Neural cell (in vitro differentiated cells): ENCODE data around the gene ALDH3A2. TPM values are rescaled to one million over a fixed set of nuclear protein-coding genes. Genes with fewer than 3 reads are reported as not detected.

ENCODE experiments used
- H2AFZ ChIP-seq: fragments of 200-600, 300-800 bp; sonication (generic), shearing (Covaris generic); 2 replicates; pipeline ENCODE4 v1.6.0; 2014; ENCODE audit warnings: low read depth, mild to moderate bottlenecking, antibody characterized with exemption, low read length, moderate library complexity
- H3F3A ChIP-seq: fragments of 200-600 bp; shearing (Covaris generic); 2 replicates; pipeline ENCODE4 v1.6.1; 2016; ENCODE audit warnings: mild to moderate bottlenecking, moderate library complexity, mixed read lengths, antibody characterized with exemption, low read length; ENCODE audit not compliant: insufficient read depth, poor library complexity, severe bottlenecking
- H3K27ac ChIP-seq: fragments of 200-600, 300-800 bp; sonication (generic), shearing (Covaris generic); 2 replicates; pipeline ENCODE4 v1.5.1; 2014; ENCODE audit warnings: mild to moderate bottlenecking, low read length, moderate library complexity
- H3K27me3 ChIP-seq: fragments of 300-800, 200-600 bp; sonication (generic), shearing (Covaris generic); 2 replicates; pipeline ENCODE4 v1.6.0; 2014; ENCODE audit warnings: mild to moderate bottlenecking, low read depth, low read length, moderate library complexity; ENCODE audit not compliant: insufficient read depth
- H3K36me3 ChIP-seq: fragments of 300-800, 200-600 bp; sonication (generic), shearing (Covaris generic); 2 replicates; pipeline ENCODE4 v1.5.1; 2014; ENCODE audit warnings: mild to moderate bottlenecking, antibody characterized with exemption, low read length, moderate library complexity; ENCODE audit not compliant: insufficient read depth
- H3K4me2 ChIP-seq: fragments of 300-800, 200-600 bp; sonication (generic), shearing (Covaris generic); 2 replicates; pipeline ENCODE4 v1.6.0; 2014; ENCODE audit warnings: mild to moderate bottlenecking, low read length
- H3K4me3 ChIP-seq: fragments of 300-800, 200-600 bp; sonication (generic), shearing (Covaris generic); 2 replicates; pipeline ENCODE4 v1.5.1; 2014; ENCODE audit warnings: mild to moderate bottlenecking, low read length, moderate library complexity
- H3K79me2 ChIP-seq: fragments of 200-600 bp; shearing (Covaris generic); replicated peaks from 2 replicates; pipeline ENCODE4 v1.6.0; 2014; ENCODE audit warnings: mild to moderate bottlenecking, low read length, moderate library complexity; ENCODE audit not compliant: insufficient read depth
- H3K9ac ChIP-seq: fragments of 300-800, 200-600 bp; sonication (generic), shearing (Covaris generic); 2 replicates; pipeline ENCODE4 v1.6.1; 2016; ENCODE audit warnings: mild to moderate bottlenecking, low read length, mixed read lengths
- H3K9me2 ChIP-seq: fragments of 200-600 bp; shearing (Covaris generic); 2 replicates; pipeline ENCODE4 v1.6.1; 2016; ENCODE audit warnings: mild to moderate bottlenecking, low read length, mixed read lengths; ENCODE audit not compliant: insufficient read depth
- H3K9me3 ChIP-seq: fragments of 200-600, 300-800 bp; sonication (generic), shearing (Covaris generic); 2 replicates; pipeline ENCODE4 v1.6.1; 2016; ENCODE audit warnings: mild to moderate bottlenecking, mixed run types, low read length, moderate library complexity, mixed read lengths
- H4K20me1 ChIP-seq: fragments of 200-600 bp; shearing (Covaris generic); 2 replicates; pipeline ENCODE4 v1.6.1; 2016; ENCODE audit warnings: mild to moderate bottlenecking, mixed run types; ENCODE audit not compliant: insufficient read depth
- EP300 ChIP-seq: fragments of 450-650 bp; conservative IDR thresholded peaks from 2 replicates; pipeline ENCODE4 v1.6.1; 2014; ENCODE audit warnings: antibody characterized with exemption, mild to moderate bottlenecking, moderate library complexity; ENCODE audit not compliant: poor library complexity, severe bottlenecking
- EZH2 ChIP-seq: fragments of 200-600, 300-800 bp; shearing (Covaris generic), sonication (generic); IDR thresholded peaks from 2 replicates; pipeline ENCODE4 v1.6.1; 2014; ENCODE audit warnings: antibody characterized with exemption, low read length, borderline replicate concordance, mild to moderate bottlenecking; ENCODE audit not compliant: insufficient read depth, poor library complexity, severe bottlenecking
- MXI1 ChIP-seq: fragments of 450-650 bp; conservative IDR thresholded peaks from 2 replicates; pipeline ENCODE4 v1.6.1; 2014; ENCODE audit warnings: antibody characterized with exemption, mild to moderate bottlenecking; ENCODE audit not compliant: poor library complexity, severe bottlenecking
- POLR2AphosphoS5 ChIP-seq: IDR thresholded peaks from 2 replicates; pipeline ENCODE4 v1.6.1; 2012
- RAD21 ChIP-seq: fragments of 450-650 bp; conservative IDR thresholded peaks from 2 replicates; pipeline ENCODE4 v1.6.1; 2014; ENCODE audit warnings: antibody characterized with exemption, mild to moderate bottlenecking, moderate library complexity
- TAF1 ChIP-seq: IDR thresholded peaks from 2 replicates; pipeline ENCODE4 v1.6.1; 2012; ENCODE audit warnings: low read depth
- polyA plus RNA-seq: library from polyadenylated mRNA; depleted of rRNA; stranded (reverse); fragments of >200 nt; gene quantifications from 2 replicates; pipeline ENCODE4 v1.2.3, GENCODE V29; 2014
- TF ChIP-seq, protein P1 (sequence below): IDR thresholded peaks from 2 replicates; pipeline ENCODE4 v1.6.1; 2012; ENCODE audit warnings: borderline replicate concordance
- TF ChIP-seq, protein P2 (sequence below): fragments of 450-650 bp; IDR thresholded peaks from 2 replicates; pipeline ENCODE4 v1.5.1; 2014; ENCODE audit warnings: antibody characterized with exemption, mild to moderate bottlenecking, moderate library complexity; ENCODE audit not compliant: poor library complexity, severe bottlenecking

Gene ALDH3A2
- polyA plus RNA-seq, 1 donor from 2014 or later, result 51.2 TPM

DNA sequence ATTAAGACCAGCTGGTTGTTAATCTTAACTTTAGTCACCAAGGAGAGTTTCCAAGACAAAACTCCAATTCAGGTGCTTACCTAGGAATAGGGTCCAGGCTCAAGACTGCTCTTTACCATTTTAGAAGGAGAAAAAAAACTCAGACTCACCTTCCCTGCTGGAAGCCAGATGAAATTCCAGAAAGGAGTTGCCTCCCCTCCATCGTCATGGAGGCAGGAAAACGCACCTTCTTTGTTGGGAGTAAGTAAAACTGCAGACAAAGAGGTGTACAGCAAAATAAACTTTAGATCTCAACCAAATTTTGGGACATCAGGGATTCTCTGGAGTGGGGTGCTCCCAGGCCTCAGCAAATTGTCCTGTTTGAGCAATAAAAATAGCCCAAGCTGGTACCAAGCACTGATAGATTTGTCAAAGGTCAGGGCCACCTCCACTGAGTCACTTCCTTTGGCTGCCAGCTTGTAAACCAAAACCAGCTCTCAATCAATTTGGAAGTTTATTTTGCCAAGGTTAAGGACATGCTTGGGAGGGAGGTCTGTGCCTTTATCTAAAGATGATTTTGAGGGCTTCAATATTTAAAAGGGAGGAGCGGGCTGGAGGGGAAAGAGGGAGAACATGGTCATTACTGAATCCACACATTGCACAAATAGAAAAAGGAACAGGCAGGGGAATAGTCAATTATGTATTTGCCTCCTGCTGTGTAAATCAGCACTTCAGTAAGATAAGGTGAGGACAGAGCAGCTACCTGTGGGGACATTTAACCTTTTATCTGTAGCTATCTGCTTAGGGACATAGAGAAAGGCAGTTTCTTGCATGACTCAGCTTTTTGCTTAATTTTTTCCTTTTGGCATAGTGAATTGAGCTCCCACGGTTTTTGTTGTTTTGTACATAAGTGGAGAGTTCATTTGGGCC is 1.5 kb upstream of the ALDH3A2 start:
- H2AFZ ChIP-seq, result no peak overlapping the region
- H3F3A ChIP-seq, result peaks cover 6% of the 10 kb centered on the region
- H3K27me3 ChIP-seq, result no peaks in the 10 kb centered on the region
- H4K20me1 ChIP-seq, result no peaks in the 10 kb centered on the region
- TF ChIP-seq EP300 (no peak), POLR2AphosphoS5 (peak; percentile 74)
- H3K79me2 ChIP-seq, result peaks cover 28% of the 10 kb centered on the region
- peak overlapping the region; percentile 89 for H3K9ac ChIP-seq
- H3K9me2 ChIP-seq, result no peaks in the 10 kb centered on the region
- no peaks in the 10 kb centered on the region for H3K36me3 ChIP-seq
- H3K4me2 ChIP-seq, result peak overlapping the region; percentile 92
- no peak overlapping the region for H3K27ac ChIP-seq
- H3K9me3 ChIP-seq, result no peaks in the 10 kb centered on the region
- peak overlapping the region; percentile 93 for H3K4me3 ChIP-seq

DNA sequence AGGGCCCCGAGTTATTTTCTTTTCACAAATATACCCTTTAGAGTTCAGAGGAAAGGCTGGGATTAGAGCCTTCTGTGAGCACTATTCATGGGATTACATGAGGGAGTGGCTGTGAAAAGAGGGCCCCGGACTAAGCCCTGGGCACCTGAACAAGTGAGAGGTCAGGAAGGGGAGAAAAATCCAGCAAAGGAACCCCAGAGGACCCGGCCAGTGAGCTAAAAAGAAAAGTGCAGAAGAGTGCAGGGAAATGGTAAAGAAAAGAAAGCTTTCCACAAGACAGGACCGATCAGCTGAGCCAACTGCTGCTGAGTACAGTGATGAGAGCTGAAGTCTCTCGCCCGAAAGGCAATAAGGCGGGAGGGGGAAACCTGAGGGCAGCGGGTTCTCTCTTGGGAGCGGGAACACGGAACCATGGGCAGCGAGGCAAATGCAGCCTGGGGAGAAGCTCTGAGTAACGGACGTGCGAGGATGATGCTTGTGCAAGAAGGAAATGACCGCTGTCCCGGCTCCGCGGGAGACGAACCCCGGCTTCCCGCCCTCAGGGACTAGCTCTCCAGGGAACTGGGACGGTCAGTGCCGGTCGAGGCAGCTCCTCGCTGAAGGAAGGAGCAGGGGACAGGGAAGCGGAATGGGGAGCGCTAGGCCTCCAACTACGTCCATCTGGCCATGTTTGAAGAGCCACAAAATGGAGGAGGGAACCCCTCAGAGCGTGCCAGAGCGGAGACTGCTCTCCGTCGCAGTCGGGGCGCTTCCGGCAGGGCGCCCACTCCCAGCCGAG is 665 bp upstream of the ALDH3A2 start:
- H4K20me1 ChIP-seq, result no peaks in the 10 kb centered on the region
- H3K27me3 ChIP-seq, result no peaks in the 10 kb centered on the region
- TF ChIP-seq, protein P1, sequence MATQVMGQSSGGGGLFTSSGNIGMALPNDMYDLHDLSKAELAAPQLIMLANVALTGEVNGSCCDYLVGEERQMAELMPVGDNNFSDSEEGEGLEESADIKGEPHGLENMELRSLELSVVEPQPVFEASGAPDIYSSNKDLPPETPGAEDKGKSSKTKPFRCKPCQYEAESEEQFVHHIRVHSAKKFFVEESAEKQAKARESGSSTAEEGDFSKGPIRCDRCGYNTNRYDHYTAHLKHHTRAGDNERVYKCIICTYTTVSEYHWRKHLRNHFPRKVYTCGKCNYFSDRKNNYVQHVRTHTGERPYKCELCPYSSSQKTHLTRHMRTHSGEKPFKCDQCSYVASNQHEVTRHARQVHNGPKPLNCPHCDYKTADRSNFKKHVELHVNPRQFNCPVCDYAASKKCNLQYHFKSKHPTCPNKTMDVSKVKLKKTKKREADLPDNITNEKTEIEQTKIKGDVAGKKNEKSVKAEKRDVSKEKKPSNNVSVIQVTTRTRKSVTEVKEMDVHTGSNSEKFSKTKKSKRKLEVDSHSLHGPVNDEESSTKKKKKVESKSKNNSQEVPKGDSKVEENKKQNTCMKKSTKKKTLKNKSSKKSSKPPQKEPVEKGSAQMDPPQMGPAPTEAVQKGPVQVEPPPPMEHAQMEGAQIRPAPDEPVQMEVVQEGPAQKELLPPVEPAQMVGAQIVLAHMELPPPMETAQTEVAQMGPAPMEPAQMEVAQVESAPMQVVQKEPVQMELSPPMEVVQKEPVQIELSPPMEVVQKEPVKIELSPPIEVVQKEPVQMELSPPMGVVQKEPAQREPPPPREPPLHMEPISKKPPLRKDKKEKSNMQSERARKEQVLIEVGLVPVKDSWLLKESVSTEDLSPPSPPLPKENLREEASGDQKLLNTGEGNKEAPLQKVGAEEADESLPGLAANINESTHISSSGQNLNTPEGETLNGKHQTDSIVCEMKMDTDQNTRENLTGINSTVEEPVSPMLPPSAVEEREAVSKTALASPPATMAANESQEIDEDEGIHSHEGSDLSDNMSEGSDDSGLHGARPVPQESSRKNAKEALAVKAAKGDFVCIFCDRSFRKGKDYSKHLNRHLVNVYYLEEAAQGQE, result peak; percentile 58
- TF ChIP-seq EP300 (no peak), POLR2AphosphoS5 (no peak), TAF1 (no peak), EZH2 (no peak), RAD21 (no peak)
- H3K4me2 ChIP-seq, result peak overlapping the region; percentile 92
- H3K9ac ChIP-seq, result peak overlapping the region; percentile 89
- no peaks in the 10 kb centered on the region for H3K9me3 ChIP-seq
- peak overlapping the region; percentile 82 for H3K27ac ChIP-seq
- peak overlapping the region; percentile 93 for H3K4me3 ChIP-seq
- no peaks in the 10 kb centered on the region for H3K36me3 ChIP-seq
- H3K79me2 ChIP-seq, result peaks cover 30% of the 10 kb centered on the region
- H3F3A ChIP-seq, result peaks cover 6% of the 10 kb centered on the region
- no peaks in the 10 kb centered on the region for H3K9me2 ChIP-seq
- peak overlapping the region; percentile 86 for H2AFZ ChIP-seq

DNA sequence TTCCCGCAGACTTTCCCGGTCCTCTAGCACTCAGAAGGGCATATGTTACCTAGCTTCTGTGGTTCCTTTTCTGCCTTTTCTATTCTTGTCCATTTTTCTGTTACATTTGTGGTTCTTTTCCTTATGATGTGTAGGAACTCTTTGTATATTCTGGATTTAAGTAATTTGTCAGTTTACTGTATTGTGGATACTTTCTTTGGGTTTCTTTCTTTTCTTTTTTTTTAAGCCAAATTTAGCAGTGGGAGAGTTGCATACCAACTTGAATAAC is 657 bp downstream of the ALDH3A2 start:
- TF ChIP-seq MXI1, result no peak
- TF ChIP-seq, protein P2, sequence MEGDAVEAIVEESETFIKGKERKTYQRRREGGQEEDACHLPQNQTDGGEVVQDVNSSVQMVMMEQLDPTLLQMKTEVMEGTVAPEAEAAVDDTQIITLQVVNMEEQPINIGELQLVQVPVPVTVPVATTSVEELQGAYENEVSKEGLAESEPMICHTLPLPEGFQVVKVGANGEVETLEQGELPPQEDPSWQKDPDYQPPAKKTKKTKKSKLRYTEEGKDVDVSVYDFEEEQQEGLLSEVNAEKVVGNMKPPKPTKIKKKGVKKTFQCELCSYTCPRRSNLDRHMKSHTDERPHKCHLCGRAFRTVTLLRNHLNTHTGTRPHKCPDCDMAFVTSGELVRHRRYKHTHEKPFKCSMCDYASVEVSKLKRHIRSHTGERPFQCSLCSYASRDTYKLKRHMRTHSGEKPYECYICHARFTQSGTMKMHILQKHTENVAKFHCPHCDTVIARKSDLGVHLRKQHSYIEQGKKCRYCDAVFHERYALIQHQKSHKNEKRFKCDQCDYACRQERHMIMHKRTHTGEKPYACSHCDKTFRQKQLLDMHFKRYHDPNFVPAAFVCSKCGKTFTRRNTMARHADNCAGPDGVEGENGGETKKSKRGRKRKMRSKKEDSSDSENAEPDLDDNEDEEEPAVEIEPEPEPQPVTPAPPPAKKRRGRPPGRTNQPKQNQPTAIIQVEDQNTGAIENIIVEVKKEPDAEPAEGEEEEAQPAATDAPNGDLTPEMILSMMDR, result no peak
- TF ChIP-seq POLR2AphosphoS5, result no peak
- TF ChIP-seq EP300, result no peak
- no peak for TF ChIP-seq EZH2
- TF ChIP-seq, protein P1, result no peak
- Histone ChIP-seq H4K20me1 (no peaks in the 10 kb centered on the region), H3K4me2 (peak overlapping the region; percentile 62), H3K9me2 (no peaks in the 10 kb centered on the region), H3K4me3 (peak overlapping the region; percentile 93), H3K9me3 (no peaks in the 10 kb centered on the region), H3K9ac (peak overlapping the region; percentile 89), H3K36me3 (no peaks in the 10 kb centered on the region), H3K79me2 (peaks cover 30% of the 10 kb centered on the region), H3K27me3 (no peaks in the 10 kb centered on the region), H3K27ac (no peak overlapping the region), H2AFZ (no peak overlapping the region), H3F3A (peaks cover 6% of the 10 kb centered on the region)
